NCI-H526 treated with DMSO at 0.1 percent for 48 hours (cell line): ENCODE measurements around the gene PCSK7.
"Not testable (repeated sequence)": the region's sequence is repeated elsewhere in the genome, so short reads cannot be mapped to it uniquely, and the experiment has no call there.

ENCODE experiments used
- DNase-seq: peaks from one replicate; lab custom pipeline; 2025; lab: John Stamatoyannopoulos, UW

Gene PCSK7

DNA sequence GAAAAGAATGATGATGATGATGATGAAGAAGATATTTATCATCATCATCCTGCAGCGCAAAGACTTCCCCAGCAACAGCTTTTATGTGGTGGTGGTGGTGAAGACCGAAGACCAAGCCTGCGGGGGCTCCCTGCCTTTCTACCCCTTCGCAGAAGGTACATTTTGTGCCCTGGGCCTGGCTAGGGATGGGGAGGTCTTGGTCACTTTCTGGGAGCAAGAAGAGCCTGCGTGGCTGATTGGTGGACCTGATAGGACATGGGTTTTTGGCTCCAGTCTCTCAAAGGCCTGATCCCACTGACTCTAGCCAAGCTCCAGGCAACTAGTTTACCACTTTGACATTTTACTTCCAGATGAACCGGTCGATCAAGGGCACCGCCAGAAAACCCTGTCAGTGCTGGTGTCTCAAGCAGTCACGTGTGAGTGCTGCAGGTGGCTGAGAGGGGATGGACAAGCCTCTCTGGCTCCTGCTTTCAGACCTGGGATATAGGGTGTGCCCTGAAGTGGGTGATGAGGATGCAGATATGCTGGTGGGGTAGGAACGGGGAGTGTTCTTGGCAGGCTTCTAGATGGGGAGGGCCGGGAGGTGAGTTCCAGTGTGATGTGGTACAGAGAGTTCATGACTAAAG, 48.0 kb downstream of the PCSK7 start:
- DNase-seq = no peak

- DNase-seq = not testable (repeated sequence)
These were observed 48.7 kb downstream of the PCSK7 start for GRCh38 chr11:117183178-117183577.

DNA sequence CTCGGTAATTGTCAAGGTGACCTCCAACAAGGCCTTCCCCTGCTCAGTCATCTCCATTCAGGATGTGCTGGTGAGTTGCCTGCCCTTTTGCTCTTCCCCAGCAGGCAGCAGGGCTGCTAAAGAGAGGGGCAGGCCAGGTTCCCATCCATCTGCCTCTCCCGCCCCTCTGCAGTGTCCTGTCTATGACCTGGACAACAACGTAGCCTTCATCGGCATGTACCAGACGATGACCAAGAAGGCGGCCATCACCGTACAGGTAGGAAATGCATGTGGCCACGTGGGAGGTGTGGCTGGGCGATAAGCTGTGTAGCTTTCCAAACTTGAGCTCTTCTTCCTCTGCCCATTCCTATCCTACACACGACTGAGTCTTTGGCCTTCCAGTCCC, 49.3 kb downstream of the PCSK7 start:
- no peak for DNase-seq

DNA sequence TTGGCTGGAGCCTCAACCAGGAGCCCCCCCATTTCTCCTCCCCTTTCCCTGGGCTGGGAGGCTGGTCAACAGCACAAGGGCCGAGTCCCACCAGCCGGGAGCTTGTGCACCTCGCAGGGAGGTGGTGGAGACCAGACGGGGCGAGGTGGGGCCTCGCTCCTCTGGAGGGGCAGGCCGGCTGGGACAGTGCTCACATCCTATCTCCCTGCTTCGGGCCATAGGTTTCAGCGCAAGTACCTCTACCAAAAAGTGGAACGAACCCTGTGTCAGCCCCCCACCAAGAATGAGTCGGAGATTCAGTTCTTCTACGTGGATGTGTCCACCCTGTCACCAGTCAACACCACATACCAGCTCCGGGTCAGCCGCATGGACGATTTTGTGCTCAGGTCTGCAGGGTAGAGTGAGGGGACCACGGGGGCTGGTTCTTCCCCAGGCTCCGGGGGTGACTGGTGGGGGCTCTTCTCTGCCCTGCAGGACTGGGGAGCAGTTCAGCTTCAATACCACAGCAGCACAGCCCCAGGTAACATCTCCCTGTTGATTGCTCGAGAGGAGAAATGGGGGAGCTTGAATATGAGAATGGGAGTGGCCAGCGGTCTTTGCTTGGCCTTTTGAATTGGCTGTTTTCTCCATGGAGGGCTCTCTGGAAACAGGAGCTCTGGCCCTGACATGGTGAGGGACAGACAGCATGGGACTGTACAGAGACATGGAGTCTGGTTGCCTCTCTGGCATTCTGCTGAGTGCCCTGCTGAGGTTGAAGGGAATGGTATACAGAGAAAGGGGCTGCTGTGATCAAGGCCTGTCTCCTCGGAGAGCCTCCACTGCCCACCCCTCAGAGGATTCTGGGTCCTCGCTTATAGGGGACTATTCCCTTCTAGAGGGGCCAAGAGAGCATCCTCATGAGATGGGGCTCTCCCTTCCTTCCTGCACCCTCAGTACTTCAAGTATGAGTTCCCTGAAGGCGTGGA, 50.0 kb downstream of the PCSK7 start:
- no peak for DNase-seq

GRCh38 chr11:117180661-117181585, 51.0 kb downstream of the PCSK7 start:
- DNase-seq = peak; percentile 60

GRCh38 chr11:117180020-117180419, 51.9 kb downstream of the PCSK7 start:
- DNase-seq = no peak

DNA sequence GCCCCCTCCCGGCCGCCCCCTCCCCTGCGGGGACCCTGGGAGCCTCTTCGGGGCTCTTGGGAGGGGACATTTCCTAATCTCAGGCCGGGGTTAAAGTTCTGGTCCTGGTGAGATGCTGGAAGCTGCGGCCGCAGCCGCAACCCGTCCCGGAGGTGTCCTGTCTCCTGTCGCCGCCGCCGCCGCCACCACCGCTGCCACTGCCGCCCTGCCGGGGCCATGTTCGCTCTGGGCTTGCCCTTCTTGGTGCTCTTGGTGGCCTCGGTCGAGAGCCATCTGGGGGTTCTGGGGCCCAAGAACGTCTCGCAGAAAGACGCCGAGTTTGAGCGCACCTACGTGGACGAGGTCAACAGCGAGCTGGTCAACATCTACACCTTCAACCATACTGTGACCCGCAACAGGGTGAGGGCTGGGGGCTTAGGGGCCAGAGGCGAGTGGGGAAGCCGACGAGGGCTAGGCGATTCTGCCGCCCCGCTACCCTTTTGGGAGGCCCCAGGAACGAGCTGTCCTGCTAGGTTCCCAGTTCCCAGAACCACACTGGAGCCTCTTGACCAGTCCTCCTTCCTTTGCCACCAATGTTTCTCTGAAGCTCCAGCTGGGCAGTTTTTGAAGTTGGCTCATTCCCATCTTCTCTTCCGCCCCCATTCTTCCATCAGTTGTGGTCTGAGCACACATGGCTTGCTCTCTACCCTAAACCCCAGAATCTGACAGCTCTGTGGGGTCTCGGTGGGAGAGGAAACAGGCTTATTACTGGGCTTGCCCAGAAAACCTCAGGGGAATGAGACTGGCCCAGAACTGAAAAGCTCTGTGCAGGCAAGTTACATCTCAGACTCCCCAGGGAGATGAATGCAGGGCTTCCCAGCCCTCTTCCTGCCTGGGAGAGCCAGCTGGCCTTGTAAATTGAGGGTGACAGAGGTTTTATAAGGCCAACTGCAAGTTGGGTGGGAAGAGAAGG, 52.5 kb downstream of the PCSK7 start:
- peak; percentile 45 for DNase-seq

- DNase-seq = peak; percentile 99
These were observed 53.5 kb downstream of the PCSK7 start, which contains the start of gene SIDT2 for GRCh38 chr11:117178210-117179034. Gene SIDT2 (plus strand): TSS chr11:117178743. CDS start chr11:117179264, 521 bp downstream.

DNA sequence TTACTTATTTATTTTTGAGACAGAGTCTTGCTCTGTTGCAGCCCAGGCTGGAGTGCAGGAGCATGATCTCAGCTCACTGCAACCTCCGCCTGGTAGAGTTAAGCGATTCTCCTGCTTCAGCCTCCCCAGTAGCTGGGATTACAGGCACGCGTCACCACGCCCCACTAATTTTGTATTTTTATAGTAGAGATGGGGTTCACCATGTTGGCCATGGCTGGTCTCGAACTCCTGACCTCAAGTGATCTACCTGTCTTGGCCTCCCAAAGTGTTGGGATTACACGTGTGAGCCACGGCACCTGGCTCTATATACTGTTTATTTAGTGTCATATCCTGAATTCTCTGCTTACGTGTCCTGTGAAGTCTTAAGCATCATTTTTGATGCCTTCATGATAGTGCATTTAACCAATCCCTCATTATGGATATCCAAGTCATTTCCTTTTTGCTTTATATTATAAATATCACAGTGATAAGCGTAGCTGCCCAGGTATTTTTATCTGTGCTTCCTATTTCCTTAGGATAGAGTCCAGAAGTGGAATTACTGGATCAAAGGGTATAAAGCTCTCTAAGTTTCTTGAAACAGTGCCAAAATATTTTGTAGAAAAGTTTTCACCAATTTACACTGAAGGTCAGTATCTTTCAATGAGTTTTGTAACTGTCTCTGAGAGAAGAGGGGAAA, 54.2 kb downstream of the PCSK7 start:
- DNase-seq = no peak

DNA sequence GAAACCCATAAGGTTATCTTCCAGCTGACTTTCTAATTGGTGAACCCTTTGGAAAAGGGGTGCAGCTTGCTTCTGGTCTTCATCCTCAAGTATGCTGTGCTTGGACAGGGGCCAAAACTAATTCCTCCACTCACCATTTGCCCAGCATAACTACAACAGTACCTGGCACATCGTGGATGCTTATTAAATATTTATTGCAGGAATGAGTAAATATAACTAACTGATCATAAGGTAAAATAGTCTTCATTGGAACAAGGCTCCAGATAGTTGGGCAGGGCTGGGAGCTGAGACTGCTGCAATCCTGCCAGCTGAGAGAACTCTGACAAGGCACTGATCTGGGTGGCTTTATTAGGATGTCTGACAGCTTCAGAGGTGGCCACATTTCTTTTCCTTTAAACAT, 55.7 kb downstream of the PCSK7 start:
- no peak for DNase-seq

- DNase-seq = no peak
These were observed 56.1 kb downstream of the PCSK7 start for GRCh38 chr11:117175781-117176180.

DNA sequence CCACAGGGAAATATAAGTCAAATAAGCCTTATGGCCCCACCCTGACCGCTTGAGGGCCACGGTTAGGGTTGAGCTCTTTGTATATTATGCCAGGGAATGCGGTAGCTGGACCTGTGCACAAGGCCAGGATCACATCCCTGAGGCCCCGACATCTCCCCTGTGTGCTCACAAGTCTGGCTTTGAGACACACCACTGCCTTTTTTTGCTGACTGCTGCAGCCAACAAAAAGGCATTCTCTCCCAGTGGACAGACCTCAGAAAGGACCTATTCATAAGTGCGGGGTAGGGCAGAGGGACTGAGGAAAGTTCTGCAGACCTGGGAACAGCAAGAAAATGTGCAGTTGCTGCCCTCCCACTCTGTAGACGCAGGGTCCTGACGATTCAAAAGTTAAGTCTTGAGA, 56.8 kb downstream of the PCSK7 start:
- DNase-seq = no peak

DNA sequence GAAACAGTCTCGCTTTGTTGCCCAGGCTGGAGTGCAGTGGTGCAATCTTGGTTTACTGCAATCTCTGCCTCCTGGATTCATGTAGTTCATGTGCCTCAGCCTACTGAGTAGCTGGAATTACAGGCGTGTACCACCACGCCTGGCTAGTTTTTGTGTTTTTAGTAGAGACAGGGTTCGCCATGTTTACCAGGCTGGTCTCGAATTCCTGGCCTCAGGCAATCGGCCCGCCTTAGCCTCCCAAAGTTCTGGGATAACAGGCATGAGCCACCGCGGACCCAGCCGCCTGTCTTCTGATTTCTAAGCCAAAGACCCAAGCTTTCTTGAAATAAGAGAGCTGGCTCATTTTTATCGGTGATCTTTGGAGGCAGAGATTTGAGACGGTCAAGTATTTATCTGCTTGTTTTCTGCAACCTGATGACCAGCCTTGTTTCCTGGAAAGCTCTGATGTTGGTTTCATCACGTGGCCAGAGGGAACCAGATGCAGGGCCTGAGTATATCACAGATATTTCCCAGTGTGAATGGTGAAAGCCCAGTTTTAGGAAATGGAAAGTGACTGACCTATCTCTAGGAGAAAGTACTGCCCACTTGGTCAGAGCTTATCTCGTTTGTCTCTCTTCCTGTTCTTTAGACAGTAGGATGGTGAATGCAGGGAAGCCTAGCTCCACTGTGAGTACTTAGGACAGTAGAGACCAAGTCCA, 59.0 kb downstream of the PCSK7 start:
- no peak for DNase-seq

DNA sequence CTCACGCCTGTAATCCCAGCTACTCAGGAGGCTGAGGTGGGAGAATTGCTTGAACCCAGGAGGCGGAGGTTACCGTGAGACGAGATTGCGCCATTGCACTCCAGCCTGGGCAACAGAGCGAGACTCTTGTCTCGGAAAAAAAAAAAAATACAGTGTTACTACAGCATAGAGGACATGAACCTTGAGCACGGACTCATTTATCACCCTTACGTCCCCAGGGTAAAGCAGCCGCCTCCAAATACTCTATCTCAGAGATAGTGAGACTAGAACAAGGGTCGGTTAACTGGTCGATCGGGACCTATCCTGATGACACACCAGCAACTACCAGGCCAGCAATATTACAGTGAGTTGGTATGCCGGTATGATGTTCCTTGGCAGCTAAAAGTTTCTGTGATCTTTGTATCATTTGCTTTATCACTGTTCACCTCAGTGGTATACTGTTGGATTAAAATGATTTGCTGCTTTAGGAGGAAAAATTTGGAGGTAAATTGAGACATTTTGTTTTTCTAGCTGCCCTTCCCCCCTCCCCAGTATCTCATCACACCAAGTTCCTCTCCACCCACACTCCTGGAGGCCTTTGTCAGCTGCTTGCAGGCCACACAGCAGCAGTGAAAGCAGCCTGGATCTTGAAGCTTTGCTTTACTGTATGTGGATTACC, 60.3 kb downstream of the PCSK7 start:
- DNase-seq = no peak

- no peak for DNase-seq
These were observed 60.9 kb downstream of the PCSK7 start for GRCh38 chr11:117171007-117171403.

DNA sequence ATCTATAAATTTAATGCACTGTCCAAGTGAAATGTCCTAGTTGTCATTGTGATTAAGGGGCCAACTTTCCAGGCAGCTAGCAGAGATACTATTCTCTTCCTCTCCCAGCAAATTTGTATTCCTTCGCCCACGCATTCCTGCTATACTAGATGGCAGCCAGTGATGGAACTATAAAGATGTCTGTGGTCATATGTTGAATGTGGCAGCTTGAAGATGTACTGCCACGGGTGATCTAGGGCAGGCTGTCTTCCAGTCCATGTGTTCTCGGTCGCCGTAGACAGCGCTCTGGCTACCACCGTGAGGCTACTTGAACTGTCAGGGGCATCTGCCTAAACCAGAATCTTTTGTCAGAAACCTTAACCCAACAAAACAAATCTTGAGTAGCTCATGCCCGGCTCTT, 61.7 kb downstream of the PCSK7 start:
- no peak for DNase-seq

DNA sequence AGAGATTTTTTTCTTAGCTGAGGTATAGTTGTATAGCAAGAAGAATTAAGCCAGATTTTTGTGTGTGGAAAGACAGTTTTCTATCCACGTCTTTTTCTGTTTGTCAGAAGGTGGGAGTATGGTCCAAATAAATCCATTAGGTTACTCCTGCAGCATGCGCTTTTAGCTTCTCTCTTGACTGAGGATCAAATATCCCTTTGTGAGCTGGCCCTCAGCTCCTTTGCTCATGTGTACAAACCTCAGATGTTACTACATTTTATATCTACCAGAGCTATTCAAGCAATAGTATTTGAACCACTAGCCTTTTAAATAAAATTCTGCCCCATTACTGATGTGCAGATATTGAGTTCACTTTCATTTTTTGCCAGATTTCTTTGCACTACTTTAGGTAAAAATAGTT, 62.1 kb downstream of the PCSK7 start:
- DNase-seq = no peak

- no peak for DNase-seq
These were observed 65.4 kb downstream of the PCSK7 start for GRCh38 chr11:117166491-117166890.
